GM12801 (cell line): ENCODE results near the gene RALA.

ENCODE experiments used
- CTCF ChIP-seq: IDR thresholded peaks from one replicate; pipeline ENCODE4 v1.5.1; 2011; ENCODE audit warnings: control low read depth; ENCODE audit not compliant: insufficient read length; ENCODE audit errors: extremely low read depth

Gene RALA

GRCh38 chr7:39673868-39674267 lies 50.5 kb downstream of the RALA start:
- TF ChIP-seq CTCF = no peak

- TF ChIP-seq CTCF = no peak
Observed at GRCh38 chr7:39674406-39674805, 51.0 kb downstream of the RALA start.

GRCh38 chr7:39676346-39676745 lies 53.0 kb downstream of the RALA start:
- TF ChIP-seq CTCF = no peak

- TF ChIP-seq CTCF = no peak
Observed at GRCh38 chr7:39678930-39679709, 55.7 kb downstream of the RALA start.

- TF ChIP-seq CTCF = no peak
Observed at GRCh38 chr7:39681887-39682441, 58.6 kb downstream of the RALA start.

GRCh38 chr7:39683216-39683845 lies 60.0 kb downstream of the RALA start:
- no peak for TF ChIP-seq CTCF

GRCh38 chr7:39686261-39686924 lies 63.0 kb downstream of the RALA start:
- TF ChIP-seq CTCF = no peak
